Activated CD4-positive, alpha-beta T cell treated with anti-CD3 and anti-CD28 coated beads, Interleukin-2, amount 10 ng/mL, durations not matched to agents 7 days and 5 days (primary cell): ENCODE results near the gene ZFP36L1. TPM values are rescaled to one million over a fixed set of nuclear protein-coding genes. Genes with fewer than 3 reads are reported as not detected.
A peak's percentile ranks its signal among the peaks of the same experiment; 100 is the strongest.

Experiments used
- CTCF ChIA-PET: fragments of 350-600 bp; sonication (Branson Sonifier 250); formaldehyde crosslinking; loops from one replicate; lab custom pipeline; 2021; ENCODE audit warnings: antibody characterized with exemption; lab: Charles Lee
- POLR2A ChIA-PET: fragments of 350-600 bp; sonication (Branson Sonifier 250); formaldehyde crosslinking; loops from one replicate; lab custom pipeline; 2021; ENCODE audit warnings: antibody characterized with exemption; lab: Charles Lee
- DNase-seq: peaks from one replicate; pipeline ENCODE4 v3.0.0-alpha.2; 2020
- H3K27ac Mint-ChIP-seq: one replicate; pipeline ENCODE4 v1.8.0; 2021; ENCODE audit warnings: mild to moderate bottlenecking, moderate library complexity, mixed read lengths
- H3K27me3 Mint-ChIP-seq: one replicate; pipeline ENCODE4 v1.8.0; 2021; ENCODE audit warnings: mixed read lengths
- H3K36me3 Mint-ChIP-seq: one replicate; pipeline ENCODE4 v1.8.0; 2021; ENCODE audit warnings: low read depth, mixed read lengths
- H3K4me1 Mint-ChIP-seq: one replicate; pipeline ENCODE4 v1.8.0; 2021; ENCODE audit warnings: mixed read lengths
- H3K4me3 Mint-ChIP-seq: one replicate; pipeline ENCODE4 v1.8.0; 2021; ENCODE audit warnings: mild to moderate bottlenecking, moderate library complexity, mixed read lengths
- H3K9me3 Mint-ChIP-seq: one replicate; pipeline ENCODE4 v1.8.0; 2021; ENCODE audit warnings: mixed read lengths
- total RNA-seq, 2 experiments: library from RNA; stranded (reverse); gene quantifications; one replicate each; pipeline ENCODE4 v1.2.3, GENCODE V29; 2021

Gene ZFP36L1
- total RNA-seq, 2 experiments from 2014 or later = 81.7 to 82.2 TPM

- Mint-ChIP-seq H3K4me1 (peaks cover 79% of the 10 kb centered on the region), H3K4me3 (peak overlapping the region; percentile 65), H3K36me3 (peaks cover 53% of the 10 kb centered on the region), H3K27me3 (no peaks in the 10 kb centered on the region), H3K9me3 (no peaks in the 10 kb centered on the region), H3K27ac (peak overlapping the region; percentile 94)
- CTCF ChIA-PET = interaction anchor here (0.9 to 3.4 kb wide), 11 partner anchors 7 to 544 kb away, joined by 3 to 13 read pairs (median 4); partner anchors contain the start of gene ZFP36L1
- peak; percentile 49 for DNase-seq
- POLR2A ChIA-PET = interaction anchor here (0.7 kb wide), 1 partner anchor 118 kb away, joined by 3 read pairs; no protein-coding TSS in a partner anchor
These were observed 7.1 kb downstream of the ZFP36L1 start for GRCh38 chr14:68785534-68786490.

GRCh38 chr14:68784978-68785533 is 7.8 kb downstream of the ZFP36L1 start:
- no peaks in the 10 kb centered on the region for H3K9me3 Mint-ChIP-seq
- CTCF ChIA-PET = interaction anchor here (0.9 to 3.4 kb wide), 10 partner anchors 8 to 544 kb away, joined by 3 to 13 read pairs (median 4); partner anchors contain the start of gene ZFP36L1
- no peaks in the 10 kb centered on the region for H3K27me3 Mint-ChIP-seq
- peaks cover 84% of the 10 kb centered on the region for H3K4me1 Mint-ChIP-seq
- no peak for DNase-seq
- H3K36me3 Mint-ChIP-seq = peaks cover 45% of the 10 kb centered on the region
- no peak overlapping the region for H3K4me3 Mint-ChIP-seq
- POLR2A ChIA-PET = no interaction called here
- peak overlapping the region; percentile 70 for H3K27ac Mint-ChIP-seq

- peaks cover 38% of the 10 kb centered on the region for H3K36me3 Mint-ChIP-seq
- no peaks in the 10 kb centered on the region for H3K27me3 Mint-ChIP-seq
- H3K4me1 Mint-ChIP-seq = peaks cover 90% of the 10 kb centered on the region
- no peak overlapping the region for H3K27ac Mint-ChIP-seq
- ChIA-PET POLR2A (interaction anchor here (0.6 kb wide), 1 partner anchor 67 kb away, joined by 4 read pairs; no protein-coding TSS in a partner anchor), CTCF (interaction anchor here (0.9 to 3.4 kb wide), 9 partner anchors 8 to 543 kb away, joined by 3 to 13 read pairs (median 3); partner anchors contain the start of gene ZFP36L1)
- H3K9me3 Mint-ChIP-seq = no peaks in the 10 kb centered on the region
- DNase-seq = no peak
- H3K4me3 Mint-ChIP-seq = no peak overlapping the region
These were observed 8.5 kb downstream of the ZFP36L1 start for GRCh38 chr14:68784226-68784910.

DNA sequence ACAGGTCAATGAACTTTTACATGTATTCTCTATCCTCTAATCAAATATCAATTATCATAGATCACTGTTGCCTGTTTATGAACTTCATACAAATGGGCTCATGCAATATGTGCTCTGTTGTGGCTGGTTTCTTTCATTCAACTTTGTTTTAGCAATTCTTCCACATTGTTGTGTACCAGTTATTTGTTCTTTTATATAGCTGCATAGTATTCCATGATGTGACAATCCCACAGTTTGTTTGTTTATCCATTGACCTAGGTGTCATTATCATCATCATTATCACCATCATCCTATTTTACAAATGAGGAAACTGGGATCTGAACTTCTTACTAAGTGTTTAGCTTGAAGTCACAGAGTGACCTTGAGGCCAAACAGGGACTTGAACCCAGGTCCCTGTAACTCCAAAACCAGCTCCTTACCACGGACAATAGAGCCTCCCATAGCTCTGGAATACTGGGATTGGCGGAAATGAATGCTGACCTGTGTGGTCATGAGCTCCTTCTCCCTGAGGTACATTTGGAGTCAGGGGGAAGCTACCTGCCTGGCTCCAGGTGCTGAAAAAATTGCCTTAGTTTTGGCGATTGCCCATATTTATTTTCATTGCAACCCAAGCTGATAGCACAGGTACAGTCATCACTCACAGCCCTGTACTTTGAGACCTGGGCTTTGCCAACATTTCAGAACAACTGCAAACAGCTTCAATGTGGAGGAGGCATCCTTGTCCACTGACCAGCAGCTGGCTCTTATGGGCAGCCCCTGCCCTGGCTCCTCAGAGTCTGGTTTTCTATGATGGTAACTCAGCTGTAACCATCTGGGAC is 9.2 kb downstream of the ZFP36L1 start:
- Mint-ChIP-seq H3K4me3 (no peak overlapping the region), H3K36me3 (peaks cover 31% of the 10 kb centered on the region), H3K9me3 (no peaks in the 10 kb centered on the region), H3K4me1 (peaks cover 90% of the 10 kb centered on the region), H3K27ac (peak overlapping the region; percentile 95), H3K27me3 (no peaks in the 10 kb centered on the region)
- ChIA-PET CTCF (interaction anchor here (0.9 to 3.4 kb wide), 6 partner anchors 8 to 542 kb away, joined by 3 to 13 read pairs (median 3); partner anchors contain the start of gene ZFP36L1), POLR2A (interaction anchor here (0.6 kb wide), 1 partner anchor 66 kb away, joined by 4 read pairs; no protein-coding TSS in a partner anchor)
- no peak for DNase-seq

DNA sequence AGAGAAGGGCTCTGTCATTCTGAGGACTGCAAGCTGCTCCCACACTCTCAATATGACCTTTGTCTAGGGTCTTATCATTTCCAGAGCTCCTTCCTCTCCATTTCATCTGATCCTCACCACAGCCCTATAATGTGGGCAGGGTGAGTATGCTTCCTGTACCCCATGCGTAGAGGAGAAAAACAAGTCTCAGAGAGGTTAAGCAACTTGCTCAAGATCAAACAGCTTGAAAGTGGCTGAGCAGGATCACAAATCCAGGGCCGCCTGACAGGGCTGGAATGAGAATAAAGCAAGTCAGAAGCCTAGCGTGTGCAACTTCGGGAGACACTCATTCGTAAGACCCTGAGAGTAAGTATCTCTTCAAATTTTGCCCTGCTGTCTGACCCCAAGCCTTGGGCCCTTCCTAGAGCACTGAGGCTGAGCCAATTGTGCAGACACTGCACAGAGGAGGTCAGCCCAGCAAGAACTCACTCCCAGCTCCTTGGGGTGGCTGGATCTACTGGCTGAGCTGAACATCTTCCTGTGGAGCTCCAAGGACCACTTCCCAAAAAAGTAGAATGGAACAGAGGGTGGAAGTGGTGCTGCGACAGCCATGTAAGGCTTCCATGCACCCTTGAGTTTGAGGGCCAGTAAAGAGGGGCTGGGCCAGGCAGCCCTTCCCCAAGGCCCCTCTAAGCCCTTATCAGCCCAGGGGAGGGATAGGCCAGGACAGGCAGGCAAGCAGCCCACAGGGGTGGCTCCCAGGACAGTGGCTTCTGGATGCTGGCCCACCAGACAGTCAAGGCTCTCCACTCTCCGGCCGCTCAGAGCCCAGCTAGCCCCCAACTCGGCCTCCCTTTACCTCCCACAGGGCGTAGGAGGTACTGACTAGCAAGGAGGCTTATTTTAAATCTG is 10.5 kb downstream of the ZFP36L1 start:
- peaks cover 21% of the 10 kb centered on the region for H3K36me3 Mint-ChIP-seq
- POLR2A ChIA-PET = interaction anchor here (0.5 to 2.5 kb wide), 6 partner anchors 9 to 217 kb away, joined by 3 to 10 read pairs (median 4); partner anchors contain the start of gene ZFP36L1
- H3K27me3 Mint-ChIP-seq = no peaks in the 10 kb centered on the region
- H3K27ac Mint-ChIP-seq = peak overlapping the region; percentile 95
- peaks cover 84% of the 10 kb centered on the region for H3K4me1 Mint-ChIP-seq
- peak; percentile 87 for DNase-seq
- H3K9me3 Mint-ChIP-seq = no peaks in the 10 kb centered on the region
- CTCF ChIA-PET = interaction anchor here (0.7 to 3.4 kb wide), 5 partner anchors 7 to 533 kb away, joined by 3 to 13 read pairs (median 3); no protein-coding TSS in a partner anchor
- peak overlapping the region; percentile 61 for H3K4me3 Mint-ChIP-seq

- peaks cover 12% of the 10 kb centered on the region for H3K36me3 Mint-ChIP-seq
- H3K4me1 Mint-ChIP-seq = peaks cover 79% of the 10 kb centered on the region
- ChIA-PET POLR2A (interaction anchor here (0.5 to 2.5 kb wide), 8 partner anchors 9 to 298 kb away, joined by 3 to 9 read pairs (median 4); partner anchors contain the start of gene ZFP36L1), CTCF (interaction anchor here (0.9 to 4.4 kb wide), 8 partner anchors 8 to 296 kb away, joined by 3 to 35 read pairs (median 4); partner anchors contain the start of gene ZFP36L1)
- H3K9me3 Mint-ChIP-seq = no peaks in the 10 kb centered on the region
- peak; percentile 87 for DNase-seq
- H3K27ac Mint-ChIP-seq = peak overlapping the region; percentile 95
- H3K4me3 Mint-ChIP-seq = peak overlapping the region; percentile 63
- H3K27me3 Mint-ChIP-seq = no peaks in the 10 kb centered on the region
These were observed 11.5 kb downstream of the ZFP36L1 start for GRCh38 chr14:68781161-68782021.

- peak; percentile 68 for DNase-seq
- peaks cover 75% of the 10 kb centered on the region for H3K4me1 Mint-ChIP-seq
- peaks cover 10% of the 10 kb centered on the region for H3K36me3 Mint-ChIP-seq
- CTCF ChIA-PET = interaction anchor here (0.8 to 4.4 kb wide), 11 partner anchors 9 to 310 kb away, joined by 3 to 35 read pairs (median 4); partner anchors contain the start of gene ZFP36L1
- H3K27me3 Mint-ChIP-seq = no peaks in the 10 kb centered on the region
- H3K27ac Mint-ChIP-seq = peak overlapping the region; percentile 95
- POLR2A ChIA-PET = interaction anchor here (0.5 to 2.5 kb wide), 6 partner anchors 8 to 297 kb away, joined by 3 to 9 read pairs (median 4); partner anchors contain the start of gene ZFP36L1
- peak overlapping the region; percentile 63 for H3K4me3 Mint-ChIP-seq
- peaks cover 2% of the 10 kb centered on the region for H3K9me3 Mint-ChIP-seq
These were observed 12.3 kb downstream of the ZFP36L1 start for GRCh38 chr14:68780358-68781160.

- ChIA-PET POLR2A (interaction anchor here (0.6 to 1.5 kb wide), 5 partner anchors 9 to 111 kb away, joined by 3 to 6 read pairs (median 3); partner anchors contain the start of gene ZFP36L1), CTCF (interaction anchor here (0.7 to 4.4 kb wide), 13 partner anchors 8 to 496 kb away, joined by 3 to 35 read pairs (median 3); partner anchors contain the start of gene ZFP36L1)
- peaks cover 11% of the 10 kb centered on the region for H3K36me3 Mint-ChIP-seq
- H3K4me1 Mint-ChIP-seq = peaks cover 70% of the 10 kb centered on the region
- H3K9me3 Mint-ChIP-seq = peaks cover 5% of the 10 kb centered on the region
- DNase-seq = peak; percentile 71
- H3K27me3 Mint-ChIP-seq = no peaks in the 10 kb centered on the region
- peak overlapping the region; percentile 95 for H3K27ac Mint-ChIP-seq
- peak overlapping the region; percentile 63 for H3K4me3 Mint-ChIP-seq
These were observed 13.0 kb downstream of the ZFP36L1 start for GRCh38 chr14:68779761-68780323.

DNA sequence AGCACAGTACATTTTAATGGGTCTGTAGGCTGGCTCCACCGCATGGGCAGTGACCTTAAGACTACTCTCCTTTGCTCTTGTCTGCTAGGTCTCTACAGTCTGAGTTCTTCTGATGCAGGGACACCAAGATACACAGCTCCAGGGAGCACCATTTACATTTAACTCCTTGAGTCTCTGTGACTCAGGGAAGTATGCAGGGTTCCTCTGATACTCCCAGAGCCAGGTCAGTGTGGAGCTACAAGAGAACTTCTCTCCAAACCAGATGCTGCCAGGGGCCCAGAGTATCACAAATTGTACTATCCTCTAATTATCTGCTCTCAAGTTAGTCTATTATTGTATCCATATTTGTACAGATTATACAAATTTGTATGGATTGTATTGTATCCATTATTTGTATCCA is 15.2 kb downstream of the ZFP36L1 start:
- H3K4me1 Mint-ChIP-seq = peaks cover 66% of the 10 kb centered on the region

More for the DNA sequence above, 15.2 kb downstream of the ZFP36L1 start:
- Mint-ChIP-seq H3K27ac (no peak overlapping the region), H3K36me3 (peaks cover 20% of the 10 kb centered on the region), H3K27me3 (no peaks in the 10 kb centered on the region), H3K9me3 (peaks cover 10% of the 10 kb centered on the region), H3K4me3 (no peak overlapping the region)
- DNase-seq = no peak
- CTCF ChIA-PET = interaction anchor here (3.6 to 4.4 kb wide), 2 partner anchors 12 to 38 kb away, joined by 14 to 35 read pairs; no protein-coding TSS in a partner anchor
- POLR2A ChIA-PET = no interaction called here
